HG03095 (cell line): ENCODE measurements around the gene C9orf153.
"Not testable (repeated sequence)": the region's sequence is repeated elsewhere in the genome, so short reads cannot be mapped to it uniquely, and the experiment has no call there.

Experiments used
- ATAC-seq: cut with Tn5 transposase; IDR thresholded peaks from one replicate; pipeline ENCODE4 v1.9.1; 2021; ENCODE audit warnings: moderate library complexity; ENCODE audit not compliant: unreplicated experiment

C9orf153 gene

GRCh38 chr9:86193088-86193487, 66.4 kb downstream of the C9orf153 start:
- no peak for ATAC-seq

DNA sequence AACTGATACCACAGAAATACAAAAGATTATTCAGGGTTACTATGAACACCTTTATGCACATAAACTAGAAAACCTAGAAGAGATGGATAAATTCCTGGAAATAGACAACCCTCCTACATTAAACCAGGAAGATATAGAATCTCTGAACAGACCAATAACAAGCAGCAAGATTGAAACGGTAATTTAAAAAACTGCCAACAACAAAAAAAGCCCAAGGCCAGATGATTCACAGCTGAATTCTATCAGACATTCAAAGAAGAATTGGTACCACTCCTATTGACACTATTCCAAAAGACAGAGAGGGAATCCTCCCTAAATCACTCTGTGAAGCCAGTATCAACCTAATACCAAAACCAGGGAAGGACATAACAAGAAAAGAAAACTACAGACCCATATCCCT, 68.8 kb downstream of the C9orf153 start:
- ATAC-seq: not testable (repeated sequence)

DNA sequence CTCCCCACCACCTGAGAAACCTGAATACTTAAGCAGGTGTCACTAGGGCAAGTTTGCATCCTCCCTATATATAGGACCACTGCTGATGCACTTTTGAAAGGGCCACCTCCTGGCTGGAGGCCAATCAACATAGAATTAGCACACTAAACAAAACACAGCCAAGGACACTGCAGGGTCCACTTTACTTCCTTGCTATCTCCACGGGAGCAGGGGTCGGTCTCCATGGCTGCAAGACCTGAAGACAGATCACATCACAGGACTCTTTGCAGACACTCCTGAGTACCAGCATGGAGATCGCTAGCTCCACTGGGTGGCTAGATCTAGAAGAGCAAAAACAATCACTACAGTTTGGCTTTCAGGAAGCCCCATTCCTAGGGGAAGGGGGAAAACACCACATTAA, 72.3 kb downstream of the C9orf153 start:
- no peak for ATAC-seq

DNA sequence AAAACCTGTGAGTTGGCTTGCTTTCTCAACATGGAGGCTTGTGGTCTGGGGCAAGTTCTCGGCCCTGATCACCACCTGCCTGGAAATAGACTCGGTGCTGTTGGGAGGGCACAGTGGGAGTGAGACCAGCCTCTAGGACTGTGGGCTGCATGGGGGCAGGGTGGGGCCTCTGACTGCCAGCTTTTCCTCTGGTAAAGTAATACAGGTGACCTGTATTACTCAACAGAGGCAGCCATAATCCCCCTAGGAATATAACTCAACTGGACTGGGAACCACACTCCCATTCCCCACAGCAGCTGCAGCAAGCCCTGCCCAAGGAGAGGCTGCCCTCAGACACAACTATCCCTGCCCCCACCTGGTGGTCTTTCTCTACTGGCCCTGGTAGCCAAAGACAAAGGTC, 72.8 kb downstream of the C9orf153 start:
- ATAC-seq: no peak

DNA sequence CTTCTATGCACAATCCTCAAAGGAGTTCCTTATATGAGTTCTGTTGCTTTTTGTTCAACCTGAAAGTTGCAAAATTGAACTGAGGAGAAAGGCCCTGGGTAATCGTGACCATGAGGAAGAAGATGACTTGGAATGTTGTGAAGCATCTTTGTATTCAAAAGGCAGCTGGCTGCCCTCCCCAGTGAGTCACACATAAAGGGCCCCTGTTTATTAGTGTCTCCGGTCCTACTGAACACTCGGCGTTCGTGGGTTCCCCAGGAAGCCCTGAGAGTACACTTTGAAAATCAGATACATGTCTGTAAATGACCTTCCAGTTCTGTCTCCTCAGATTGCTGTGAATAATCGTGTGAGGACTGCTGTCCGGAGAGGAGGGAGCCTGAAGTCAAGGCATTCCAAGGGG, 73.6 kb downstream of the C9orf153 start:
- no peak for ATAC-seq

DNA sequence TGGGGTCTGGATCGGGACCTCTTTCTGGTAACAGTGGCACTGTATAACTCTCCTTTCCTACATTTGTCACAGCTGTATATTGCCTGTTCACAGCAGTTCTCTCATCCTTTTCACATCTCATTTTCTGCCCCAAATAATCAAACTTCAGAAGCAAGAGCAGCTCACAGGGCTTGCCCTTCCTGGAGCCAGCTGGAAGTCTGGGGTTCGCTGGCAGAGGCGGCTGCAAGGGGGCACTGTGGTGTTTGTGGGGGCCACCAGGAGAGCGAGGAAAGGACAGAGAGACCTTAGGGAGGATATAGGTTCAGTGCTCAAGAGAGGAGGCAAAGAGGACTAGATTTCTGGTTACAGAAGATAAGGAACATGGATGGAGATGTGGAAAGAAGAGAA, 75.3 kb downstream of the C9orf153 start:
- ATAC-seq: no peak

- ATAC-seq: no peak
Observed at GRCh38 chr9:86183229-86184137, 76.0 kb downstream of the C9orf153 start.

DNA sequence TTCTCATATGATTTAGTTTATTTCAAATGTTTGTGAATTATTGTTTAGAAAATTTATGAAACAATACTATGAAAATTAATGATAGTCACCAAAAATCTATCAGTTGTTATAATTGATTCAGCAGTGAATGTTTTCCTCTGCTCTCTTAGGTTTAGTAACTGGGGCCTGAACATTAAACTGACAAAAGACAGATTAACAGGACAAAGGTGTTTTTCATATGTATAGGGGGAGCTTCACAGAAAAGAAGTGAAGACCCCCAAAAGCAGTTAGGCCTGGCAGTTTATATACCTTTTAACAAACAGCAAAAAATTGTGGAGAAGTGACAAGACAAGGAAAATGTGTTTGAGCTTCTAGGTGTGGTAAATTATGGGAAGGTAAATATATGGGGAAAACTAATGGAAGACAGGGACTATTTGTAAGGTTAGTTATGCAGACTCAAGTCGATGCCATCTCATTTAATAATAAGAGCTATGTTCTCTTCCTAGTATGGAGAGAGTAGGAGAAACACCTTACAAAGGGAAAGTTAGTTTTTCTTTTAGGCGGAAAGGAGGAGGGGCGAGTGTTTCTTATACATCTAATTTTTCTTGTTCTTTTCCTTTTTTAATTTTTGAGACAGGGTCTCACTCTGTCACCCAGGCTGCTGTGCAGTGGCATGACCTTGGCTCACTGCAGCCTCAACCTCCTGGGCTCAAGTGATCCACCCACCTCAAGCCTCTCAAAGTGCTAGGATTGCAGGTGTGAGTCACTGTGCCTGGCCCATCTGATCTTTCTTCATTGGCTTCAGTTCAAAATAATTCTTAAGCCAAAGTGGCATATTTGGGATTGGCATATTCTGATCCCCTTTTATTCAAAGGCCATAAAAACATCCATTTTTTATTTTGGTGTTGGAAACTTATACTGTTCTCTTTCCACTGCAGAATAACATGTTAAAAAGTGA, 77.8 kb downstream of the C9orf153 start:
- ATAC-seq: no peak

GRCh38 chr9:86178503-86178902, 81.0 kb downstream of the C9orf153 start:
- no peak for ATAC-seq

GRCh38 chr9:86177995-86178394, 81.5 kb downstream of the C9orf153 start:
- no peak for ATAC-seq

DNA sequence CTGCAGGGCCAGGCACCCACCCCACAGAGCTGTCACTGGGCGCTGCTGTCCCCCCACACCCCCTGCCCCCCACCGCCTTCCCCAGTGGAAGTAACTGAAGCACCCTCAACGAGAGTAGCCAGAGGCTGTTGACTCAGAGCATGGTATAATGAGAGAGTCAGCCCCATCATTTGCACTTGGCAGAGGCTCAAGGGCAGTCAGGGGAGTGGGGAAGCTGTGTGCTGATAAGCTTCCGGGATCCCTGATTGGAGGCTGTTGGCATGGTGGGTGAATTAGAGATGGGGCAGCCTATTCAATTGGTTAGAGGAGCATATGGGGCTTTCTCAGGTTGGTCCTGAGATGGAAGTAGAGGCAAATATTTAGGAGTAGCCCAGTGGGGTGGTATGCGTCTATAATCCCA, 83.0 kb downstream of the C9orf153 start:
- ATAC-seq: no peak

GRCh38 chr9:86175743-86176456, 83.6 kb downstream of the C9orf153 start:
- ATAC-seq: no peak

DNA sequence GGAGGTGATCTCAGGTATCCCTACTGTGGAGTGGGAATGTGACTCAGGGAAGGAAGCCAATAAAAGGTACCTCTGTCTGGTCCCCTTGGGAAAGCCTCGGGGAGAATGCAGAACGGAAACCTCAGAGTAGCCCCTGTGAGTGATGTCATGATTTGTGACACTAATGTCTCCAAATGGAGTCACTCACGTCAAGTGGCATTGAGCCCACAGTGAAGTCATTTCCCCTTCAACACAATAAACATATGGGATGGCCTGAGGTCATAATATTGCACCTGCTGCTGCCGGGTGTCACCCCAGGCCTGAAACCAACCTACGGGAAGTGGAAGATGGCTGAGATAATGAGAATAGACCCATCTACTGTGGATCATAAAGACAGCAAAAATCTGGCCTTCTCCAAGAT, 84.2 kb downstream of the C9orf153 start:
- no peak for ATAC-seq
